Measurements from ENCODE around the gene UBE2J1. TPM values are rescaled to one million over a fixed set of nuclear protein-coding genes. Genes with fewer than 3 reads are reported as not detected.

UBE2J1 gene
- total RNA-seq, 1 donor from 2014 or later: 13.1 TPM

- Histone ChIP-seq H3K4me3 (peak overlapping the region; percentile 49), H3K27ac (replicated peaks) (peak overlapping the region; percentile 44), H3K36me3 (no peaks in the 10 kb centered on the region), H3K9me3 (replicated peaks) (no peaks in the 10 kb centered on the region), H3K27me3 (ENCODE audit: low read depth) (no peaks in the 10 kb centered on the region), H3K4me1 (peaks cover 8% of the 10 kb centered on the region)
- no peak for DNase-seq
- no peak for TF ChIP-seq CTCF (IDR thresholded peaks at IDR 0.05; ENCODE audit: borderline replicate concordance)
- intact Hi-C loops (cut with micrococcal nuclease): no loop called here
Measured at GRCh38 chr6:89356642-89357170, 4.2 kb upstream of the UBE2J1 start.

GRCh38 chr6:89355511-89356194, 3.1 kb upstream of the UBE2J1 start:
- H3K27ac ChIP-seq (replicated peaks): no peak overlapping the region
- DNase-seq: no peak
- no peaks in the 10 kb centered on the region for H3K36me3 ChIP-seq
- no peaks in the 10 kb centered on the region for H3K27me3 ChIP-seq (ENCODE audit: low read depth)
- TF ChIP-seq CTCF (IDR thresholded peaks at IDR 0.05; ENCODE audit: borderline replicate concordance): no peak
- H3K4me3 ChIP-seq: no peak overlapping the region
- intact Hi-C loops (cut with micrococcal nuclease): no loop called here
- peaks cover 19% of the 10 kb centered on the region for H3K4me1 ChIP-seq
- no peaks in the 10 kb centered on the region for H3K9me3 ChIP-seq (replicated peaks)

GRCh38 chr6:89353702-89354392, 1.3 kb upstream of the UBE2J1 start:
- Histone ChIP-seq H3K27ac (replicated peaks) (peak overlapping the region; percentile 99), H3K4me3 (peak overlapping the region; percentile 96)

GRCh38 chr6:89353118-89353556, 615 bp upstream of the UBE2J1 start:
- Histone ChIP-seq H3K4me1 (peaks cover 44% of the 10 kb centered on the region), H3K4me3 (peak overlapping the region; percentile 96), H3K36me3 (peaks cover 4% of the 10 kb centered on the region), H3K27ac (replicated peaks) (peak overlapping the region; percentile 99), H3K9me3 (replicated peaks) (no peaks in the 10 kb centered on the region), H3K27me3 (ENCODE audit: low read depth) (no peaks in the 10 kb centered on the region)
- no peak for TF ChIP-seq CTCF (IDR thresholded peaks at IDR 0.05; ENCODE audit: borderline replicate concordance)
- DNase-seq: peak; percentile 19
- intact Hi-C loops (cut with micrococcal nuclease): no loop called here

More at GRCh38 chr6:89353702-89354392, 1.3 kb upstream of the UBE2J1 start:
- peaks cover 4% of the 10 kb centered on the region for H3K36me3 ChIP-seq
- intact Hi-C loops (cut with micrococcal nuclease): no loop called here
- H3K4me1 ChIP-seq: peaks cover 37% of the 10 kb centered on the region
- no peak for TF ChIP-seq CTCF (IDR thresholded peaks at IDR 0.05; ENCODE audit: borderline replicate concordance)
- no peak for DNase-seq
- H3K27me3 ChIP-seq (ENCODE audit: low read depth): no peaks in the 10 kb centered on the region
- no peaks in the 10 kb centered on the region for H3K9me3 ChIP-seq (replicated peaks)

- H3K4me1 ChIP-seq: peaks cover 57% of the 10 kb centered on the region
- H3K27me3 ChIP-seq (ENCODE audit: low read depth): no peaks in the 10 kb centered on the region
- peaks cover 4% of the 10 kb centered on the region for H3K36me3 ChIP-seq
- intact Hi-C loops (cut with micrococcal nuclease): no loop called here
- peak overlapping the region; percentile 99 for H3K27ac ChIP-seq (replicated peaks)
- TF ChIP-seq CTCF (IDR thresholded peaks at IDR 0.05; ENCODE audit: borderline replicate concordance): no peak
- H3K9me3 ChIP-seq (replicated peaks): no peaks in the 10 kb centered on the region
- no peak for DNase-seq
- H3K4me3 ChIP-seq: peak overlapping the region; percentile 96
Measured at GRCh38 chr6:89351671-89352277, 748 bp downstream of the UBE2J1 start.

Data from left ventricle myocardium inferior (tissue), 1 donor.